K562 (cell line): Measurements from ENCODE around the gene PDGFRA. TPM values are rescaled to one million over a fixed set of nuclear protein-coding genes. Genes with fewer than 3 reads are reported as not detected.

ENCODE experiments used
- CBFA2T3 ChIP-seq: fragments of 450-650 bp; IDR thresholded peaks from 2 replicates; pipeline ENCODE4 v1.6.1; 2017
- CBX2 ChIP-seq: fragments of 200-600 bp; sonication (generic); IDR thresholded peaks from one replicate; pipeline ENCODE4 v1.6.1; 2012; ENCODE audit warnings: mild to moderate bottlenecking, low read length, inconsistent platforms; ENCODE audit not compliant: insufficient read depth, poor library complexity, severe bottlenecking
- CCAR2 ChIP-seq: fragments of 200-400 bp; formaldehyde crosslinking; IDR thresholded peaks from 2 replicates; pipeline ENCODE4 v1.6.1; 2017; ENCODE audit warnings: mild to moderate bottlenecking, low read depth, low read length
- E2F5 ChIP-seq: sonication (generic); formaldehyde crosslinking; IDR thresholded peaks from 2 replicates; pipeline ENCODE4 v1.8.0; 2022; ENCODE audit warnings: mild to moderate bottlenecking, missing genetic modification reagents
- ERF ChIP-seq: fragments of 450-650 bp; formaldehyde crosslinking; IDR thresholded peaks from 2 replicates; pipeline ENCODE4 v1.4.0; 2020; ENCODE audit warnings: mild to moderate bottlenecking, mixed read lengths
- ETV1 ChIP-seq: fragments of 450-650 bp; conservative IDR thresholded peaks from 2 replicates; pipeline ENCODE4 v1.6.1; 2016; ENCODE audit warnings: missing genetic modification characterization, control low read depth, low read depth, missing compliant biosample characterization
- HDAC8 ChIP-seq: fragments of 450-650 bp; IDR thresholded peaks from 2 replicates; pipeline ENCODE4 v1.6.1; 2016; ENCODE audit warnings: mild to moderate bottlenecking, missing genetic modification characterization, moderate library complexity, missing compliant biosample characterization
- MEF2A ChIP-seq: IDR thresholded peaks from 2 replicates; pipeline ENCODE4 v1.6.1; 2011; ENCODE audit warnings: low read depth, mild to moderate bottlenecking, low read length, moderate library complexity; ENCODE audit not compliant: control insufficient read depth
- MEIS2 ChIP-seq: fragments of 450-650 bp; IDR thresholded peaks from 2 replicates; pipeline ENCODE4 v1.6.1; 2014; ENCODE audit warnings: mild to moderate bottlenecking; ENCODE audit not compliant: partially characterized antibody
- POLR2H ChIP-seq: IDR thresholded peaks from 2 replicates; pipeline ENCODE4 v1.6.1; 2016; ENCODE audit warnings: missing genetic modification characterization, low read depth, mild to moderate bottlenecking, control low read depth, missing compliant biosample characterization, moderate library complexity
- RBM39 ChIP-seq: fragments of 200-400 bp; formaldehyde crosslinking; optimal IDR thresholded peaks from 2 replicates; pipeline ENCODE3; 2018; ENCODE audit warnings: low read depth, low read length
- RREB1 ChIP-seq: fragments of 250-450 bp; sonication (Bioruptor Pico); IDR thresholded peaks from 2 replicates; pipeline ENCODE4 v1.4.0; 2020
- SNIP1 ChIP-seq: fragments of 450-650 bp; IDR thresholded peaks from 2 replicates; pipeline ENCODE4 v1.7.1; 2017; ENCODE audit warnings: low read depth, mild to moderate bottlenecking
- TARDBP ChIP-seq: fragments of 450-650 bp; IDR thresholded peaks from 2 replicates; pipeline ENCODE4 v1.6.1; 2016
- ZC3H8 ChIP-seq: fragments of 450-650 bp; IDR thresholded peaks from 2 replicates; pipeline ENCODE4 v1.6.1; 2017
- ZNF121 ChIP-seq: sonication (generic); formaldehyde crosslinking; conservative IDR thresholded peaks from 2 replicates; pipeline ENCODE4 v1.8.0; 2022; ENCODE audit warnings: missing genetic modification reagents
- ZNF140 ChIP-seq: fragments of 250-450 bp; sonication (Bioruptor Pico); IDR thresholded peaks from 2 replicates; pipeline ENCODE4 v1.8.0; 2021; ENCODE audit warnings: moderate library complexity, mild to moderate bottlenecking, inconsistent platforms
- ZNF551 ChIP-seq: fragments of 250-450 bp; sonication (Bioruptor Pico); IDR thresholded peaks from 2 replicates; pipeline ENCODE4 v1.5.0; 2021; ENCODE audit warnings: mild to moderate bottlenecking, moderate library complexity
- polyA plus RNA-seq, 8 experiments: library from polyadenylated mRNA; depleted of rRNA in 4 of 8; stranded (reverse) in 5 of 8; unstranded in 3 of 8; fragments of >200 nt; fragmentation: Nextera tagmentation in 2 of 8; fragmentation: Illumina TruSeq in 1 of 8; extraction: Ambion mirVana in 2 of 8; extraction: Trizol in 1 of 8; gene quantifications; 2 replicates each; pipeline versions ENCODE4 v1.2.1 to v1.2.3, GENCODE V29; 2011 to 2014; ENCODE audit warnings: inconsistent platforms in 1 of 8, missing spikeins in 1 of 8
- total RNA-seq, 7 experiments: library from RNA; depleted of rRNA in 6 of 7; stranded (reverse); fragments of >200 nt in 6 of 7; fragmentation: Illumina TruSeq in 2 of 7; extraction: Trizol in 2 of 7; gene quantifications; 2 replicates each; pipeline versions ENCODE4 v1.2.1 to v1.2.3, GENCODE V29; 2011 to 2021; ENCODE audit warnings: low replicate concordance in 1 of 7
- TF ChIP-seq, protein P1 (sequence below): fragments of 450-650 bp; IDR thresholded peaks from 2 replicates; pipeline ENCODE4 v1.6.1; 2018; ENCODE audit warnings: mild to moderate bottlenecking, low read depth; ENCODE audit not compliant: partially characterized antibody
- TF ChIP-seq, protein P2 (sequence below): fragments of 450-650 bp; formaldehyde crosslinking; IDR thresholded peaks from 2 replicates; pipeline ENCODE4 v1.4.0; 2022; ENCODE audit warnings: missing genetic modification characterization

PDGFRA gene
- total and polyA plus RNA-seq, 9 of the 15 experiments (the other 6 are each of a cell fraction or from before 2014, with no cell fraction given), result 0.40 TPM; not detected in 8

- TF ChIP-seq RREB1 (CRISPR knock-in tag), result no peak
- TF ChIP-seq CBX2, result no peak
- no peak for TF ChIP-seq ZNF121 (CRISPR knock-in tag)
- no peak for TF ChIP-seq RBM39
- TF ChIP-seq, protein P1, sequence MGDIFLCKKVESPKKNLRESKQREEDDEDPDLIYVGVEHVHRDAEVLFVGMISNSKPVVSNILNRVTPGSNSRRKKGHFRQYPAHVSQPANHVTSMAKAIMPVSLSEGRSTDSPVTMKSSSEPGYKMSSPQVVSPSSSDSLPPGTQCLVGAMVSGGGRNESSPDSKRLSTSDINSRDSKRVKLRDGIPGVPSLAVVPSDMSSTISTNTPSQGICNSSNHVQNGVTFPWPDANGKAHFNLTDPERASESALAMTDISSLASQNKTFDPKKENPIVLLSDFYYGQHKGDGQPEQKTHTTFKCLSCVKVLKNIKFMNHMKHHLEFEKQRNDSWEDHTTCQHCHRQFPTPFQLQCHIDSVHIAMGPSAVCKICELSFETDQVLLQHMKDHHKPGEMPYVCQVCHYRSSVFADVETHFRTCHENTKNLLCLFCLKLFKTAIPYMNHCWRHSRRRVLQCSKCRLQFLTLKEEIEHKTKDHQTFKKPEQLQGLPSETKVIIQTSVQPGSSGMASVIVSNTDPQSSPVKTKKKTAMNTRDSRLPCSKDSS, result no peak
- TF ChIP-seq TARDBP, result no peak
- no peak for TF ChIP-seq MEIS2
- no peak for TF ChIP-seq CBFA2T3
- TF ChIP-seq ERF, result no peak
- TF ChIP-seq HDAC8 (tag), result no peak
- TF ChIP-seq ZC3H8, result no peak
- TF ChIP-seq CCAR2, result no peak
- TF ChIP-seq ZNF140 (CRISPR knock-in tag), result no peak
- TF ChIP-seq MEF2A, result no peak
- no peak for TF ChIP-seq POLR2H (tag)
- TF ChIP-seq, protein P2, sequence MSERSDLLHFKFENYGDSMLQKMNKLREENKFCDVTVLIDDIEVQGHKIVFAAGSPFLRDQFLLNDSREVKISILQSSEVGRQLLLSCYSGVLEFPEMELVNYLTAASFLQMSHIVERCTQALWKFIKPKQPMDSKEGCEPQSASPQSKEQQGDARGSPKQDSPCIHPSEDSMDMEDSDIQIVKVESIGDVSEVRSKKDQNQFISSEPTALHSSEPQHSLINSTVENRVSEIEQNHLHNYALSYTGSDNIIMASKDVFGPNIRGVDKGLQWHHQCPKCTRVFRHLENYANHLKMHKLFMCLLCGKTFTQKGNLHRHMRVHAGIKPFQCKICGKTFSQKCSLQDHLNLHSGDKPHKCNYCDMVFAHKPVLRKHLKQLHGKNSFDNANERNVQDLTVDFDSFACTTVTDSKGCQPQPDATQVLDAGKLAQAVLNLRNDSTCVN (CRISPR knock-in tag), result no peak
- no peak for TF ChIP-seq ZNF551
- TF ChIP-seq ETV1 (tag), result no peak
- no peak for TF ChIP-seq E2F5 (CRISPR knock-in tag)
- TF ChIP-seq SNIP1, result no peak
Observed at GRCh38 chr4:54233697-54234496, 4.8 kb downstream of the PDGFRA start (continued).
